ENCODE results near the gene LINGO3. TPM values are rescaled to one million over a fixed set of nuclear protein-coding genes. Genes with fewer than 3 reads are reported as not detected.

The LINGO3 gene
- total RNA-seq, 1 donor from 2014 or later, result not detected

GRCh38 chr19:2278459-2279158, 29.3 kb downstream of the LINGO3 start:
- Mint-ChIP-seq H3K9me3 (ENCODE audit: low read depth) (no peaks in the 10 kb centered on the region), H3K4me3 (ENCODE audit: unreplicated experiment) (no peak overlapping the region), H3K27me3 (ENCODE audit: low read depth) (no peaks in the 10 kb centered on the region), H3K4me1 (ENCODE audit: low read depth) (peaks cover 30% of the 10 kb centered on the region), H3K27ac (ENCODE audit: unreplicated experiment) (no peak overlapping the region), H3K36me3 (ENCODE audit: low read depth) (peaks cover 6% of the 10 kb centered on the region)
- no peak for DNase-seq (ENCODE audit: low spot score)
- TF ChIP-seq CTCF (IDR thresholded peaks at IDR 0.05), result no peak

- no peak for TF ChIP-seq CTCF (IDR thresholded peaks at IDR 0.05)
- peaks cover 32% of the 10 kb centered on the region for H3K4me1 Mint-ChIP-seq (ENCODE audit: low read depth)
- H3K27me3 Mint-ChIP-seq (ENCODE audit: low read depth), result no peaks in the 10 kb centered on the region
- DNase-seq (ENCODE audit: low spot score), result no peak
- H3K4me3 Mint-ChIP-seq (ENCODE audit: unreplicated experiment), result no peak overlapping the region
- H3K36me3 Mint-ChIP-seq (ENCODE audit: low read depth), result peaks cover 8% of the 10 kb centered on the region
- no peak overlapping the region for H3K27ac Mint-ChIP-seq (ENCODE audit: unreplicated experiment)
- no peaks in the 10 kb centered on the region for H3K9me3 Mint-ChIP-seq (ENCODE audit: low read depth)
Observed at GRCh38 chr19:2277138-2277537, 30.8 kb downstream of the LINGO3 start.

- Mint-ChIP-seq H3K27me3 (ENCODE audit: low read depth) (no peaks in the 10 kb centered on the region), H3K9me3 (ENCODE audit: low read depth) (no peaks in the 10 kb centered on the region), H3K36me3 (ENCODE audit: low read depth) (peaks cover 12% of the 10 kb centered on the region), H3K4me3 (ENCODE audit: unreplicated experiment) (no peak overlapping the region), H3K27ac (ENCODE audit: unreplicated experiment) (no peak overlapping the region), H3K4me1 (ENCODE audit: low read depth) (peaks cover 31% of the 10 kb centered on the region)
- no peak for DNase-seq (ENCODE audit: low spot score)
- no peak for TF ChIP-seq CTCF (IDR thresholded peaks at IDR 0.05)
Observed at GRCh38 chr19:2276429-2276986, 31.4 kb downstream of the LINGO3 start.

GRCh38 chr19:2275588-2276428, 32.1 kb downstream of the LINGO3 start:
- no peak for TF ChIP-seq CTCF (IDR thresholded peaks at IDR 0.05)
- no peaks in the 10 kb centered on the region for H3K9me3 Mint-ChIP-seq (ENCODE audit: low read depth)
- H3K4me1 Mint-ChIP-seq (ENCODE audit: low read depth), result peaks cover 33% of the 10 kb centered on the region
- H3K27me3 Mint-ChIP-seq (ENCODE audit: low read depth), result no peaks in the 10 kb centered on the region
- no peak overlapping the region for H3K27ac Mint-ChIP-seq (ENCODE audit: unreplicated experiment)
- no peak overlapping the region for H3K4me3 Mint-ChIP-seq (ENCODE audit: unreplicated experiment)
- DNase-seq (ENCODE audit: low spot score), result no peak
- H3K36me3 Mint-ChIP-seq (ENCODE audit: low read depth), result peaks cover 14% of the 10 kb centered on the region

- peak; percentile 78 for TF ChIP-seq CTCF (IDR thresholded peaks at IDR 0.05)
- no peaks in the 10 kb centered on the region for H3K27me3 Mint-ChIP-seq (ENCODE audit: low read depth)
- H3K27ac Mint-ChIP-seq (ENCODE audit: unreplicated experiment), result peak overlapping the region; percentile 70
- DNase-seq (ENCODE audit: low spot score), result no peak
- H3K9me3 Mint-ChIP-seq (ENCODE audit: low read depth), result no peaks in the 10 kb centered on the region
- H3K4me1 Mint-ChIP-seq (ENCODE audit: low read depth), result peaks cover 33% of the 10 kb centered on the region
- H3K36me3 Mint-ChIP-seq (ENCODE audit: low read depth), result peaks cover 14% of the 10 kb centered on the region
- H3K4me3 Mint-ChIP-seq (ENCODE audit: unreplicated experiment), result peak overlapping the region; percentile 36
Observed at GRCh38 chr19:2274931-2275535, 32.9 kb downstream of the LINGO3 start.

Data from chondrocyte (in vitro differentiated cells).